Heart left ventricle (tissue), 16 donors: Measurements from ENCODE around the gene CCDC85C. TPM values are rescaled to one million over a fixed set of nuclear protein-coding genes. Genes with fewer than 3 reads are reported as not detected.

Experiments
- ATAC-seq, 4 donors: fragments of 200-7000 bp; cut with Tn5 transposase; one replicate each; pipeline ENCODE4 v1.9.1; 2020 to 2022; ENCODE audit warnings: moderate library complexity in 4 of 4, mild to moderate bottlenecking in 3 of 4, moderate number of reproducible peaks in 1 of 4
- DNase-seq, 5 donors: peaks; one replicate each; pipeline ENCODE4 v3.0.0-alpha.2; 2020
- H3K27ac ChIP-seq, 12 donors: fragments of 200-600 bp; sonication (generic) in 4 of 12; one replicate each; pipeline versions ENCODE4 v1.5.0 to v1.8.0; 2016 to 2022; ENCODE audit warnings: mild to moderate bottlenecking in 2 of 12
- H3K27me3 ChIP-seq, 9 donors: fragments of 200-600 bp; sonication (generic) in 2 of 9; one replicate each; pipeline versions ENCODE4 v1.5.1 to v1.8.0; 2016 to 2022; ENCODE audit warnings: mild to moderate bottlenecking in 3 of 9
- H3K36me3 ChIP-seq, 9 donors: fragments of 200-600 bp; sonication (generic) in 2 of 9; one replicate each; pipeline versions ENCODE4 v1.5.0 to v1.8.0; 2018 to 2022; ENCODE audit warnings: mild to moderate bottlenecking in 2 of 9
- H3K4me1 ChIP-seq, 12 donors: fragments of 200-600 bp; sonication (generic) in 4 of 12; one replicate each; pipeline versions ENCODE4 v1.5.0 to v1.8.0; 2016 to 2022; ENCODE audit warnings: mild to moderate bottlenecking in 3 of 12
- H3K4me3 ChIP-seq, 12 donors: fragments of 200-600 bp; sonication (generic) in 4 of 12; one replicate each; pipeline versions ENCODE4 v1.5.0 to v1.8.0; 2017 to 2022; ENCODE audit warnings: mild to moderate bottlenecking in 9 of 12, moderate library complexity in 4 of 12
- H3K9me3 ChIP-seq, 12 donors: fragments of 200-600 bp; sonication (generic) in 4 of 12; one replicate each; pipeline versions ENCODE4 v1.5.0 to v1.8.0; 2016 to 2022; ENCODE audit warnings: mild to moderate bottlenecking in 1 of 12
- CTCF ChIP-seq, 12 donors: fragments of 200-600 bp; sonication (generic) in 4 of 12; IDR thresholded peaks; one replicate each; pipeline versions ENCODE4 v1.5.0 to v1.8.0; 2018 to 2022; ENCODE audit warnings: antibody characterized with exemption in 12 of 12, mild to moderate bottlenecking in 5 of 12
- POLR2A ChIP-seq, 2 donors: fragments of 450-650 bp; IDR thresholded peaks; one replicate each; pipeline ENCODE4 v1.6.1; 2017; ENCODE audit warnings: antibody characterized with exemption in 2 of 2, mild to moderate bottlenecking in 2 of 2, moderate library complexity in 2 of 2
- WGBS, 4 donors: extraction: QIAGEN DNeasy Blood & Tissue Kit in 2 of 4; methylation state at CpG; one replicate each; pipeline versions ENCODE4 v1.1.5 to v1.1.7; 2013 to 2018; 5-methylcytosine and 5-hydroxymethylcytosine counted together
- intact Hi-C, 10 donors: fragments of 100-400 bp; cut with DNase I; formaldehyde crosslinking; loops; one replicate each; pipeline versions ENCODE4 v1.11.1 to v1.14.2; 2022
- polyA plus RNA-seq, 2 donors: library from polyadenylated mRNA; stranded (reverse); fragments of 200-250 nt; gene quantifications; one replicate each; pipeline ENCODE4 v1.2.3, GENCODE V29; 2013
- total RNA-seq, 9 donors: library from RNA; depleted of rRNA in 2 of 9; stranded (reverse); fragments of >200 nt in 2 of 9; fragmentation: NEBNext Ultra II Directional in 3 of 9; extraction: Animal tissue kit (Norgen Biotek cat#: 25700) in 3 of 9; gene quantifications; one replicate each; pipeline versions ENCODE4 v1.1.0 to v1.2.4, GENCODE V29; 2016 to 2023
- donor health status: ischemic (EF 13 %, LVEDD 7.1; RV severe dilation, severe dysfunction).
- donor health status: healthy with polysubstance abuse.
- donor health status: DM: no; HTN: yes; CAD: no.
- donor health status: DM: no; HTN: no; CAD: no.
- donor health status: ischemic (EF 25% LVEDD 6.9; RV normal size, moderate dysfunction).
- donor health status: ischemic (EF 25% LVEDD 5.7; RV mildly dilated, moderate dysfunction).
- donor health status: healthy.
- donor health status: DM: yes; HTN: yes; CAD: no.
- donor health status: ischemic (EF 35%, LVEDD 5.7; RV mildly dilated, moderate dysfunction).
- donor health status: nonischemic (EF 11% LVEDD 7.7; RV severe dilation, severe dysfunction).
- donor health status: DM: yes; HTN: yes; CAD: no.
- donor health status: PGD.
- donor health status: ischemic (EF 29% LVEDD 5.4; RV normal size, mild dysfunction).
- donor health status: nonischemic (EF 23%, LVEDD 6.1; RV moderate dilation, normal function).

Gene CCDC85C
- total and polyA plus RNA-seq, 11 donors, result 22.5 to 45.4 (median 29.7) TPM

- peak overlapping the region in 1 of 12 donors; percentile 15 for H3K27ac ChIP-seq
- no peaks in the 10 kb centered on the region for H3K36me3 ChIP-seq
- ATAC-seq, result peak in 2 of 4 donors; percentile 44
- no peak for DNase-seq
- H3K9me3 ChIP-seq, result no peaks in the 10 kb centered on the region
- no peak overlapping the region for H3K4me3 ChIP-seq
- H3K27me3 ChIP-seq, result no peaks in the 10 kb centered on the region
- H3K4me1 ChIP-seq, result peaks cover 0 to 62% (median 43%) of the 10 kb centered on the region in 12 donors
- no peak for TF ChIP-seq POLR2A (IDR thresholded peaks at IDR 0.05)
- TF ChIP-seq CTCF (IDR thresholded peaks at IDR 0.05), result peak in 2 of 12 donors; percentile 7 to 20
- 30 to 43% (median 38%) methylated on average over 9 of the region's 9 CpGs for WGBS, 4 donors
- intact Hi-C loops, result no loop called here
Measured at GRCh38 chr14:99475179-99475578, 128.8 kb downstream of the CCDC85C start.

DNA sequence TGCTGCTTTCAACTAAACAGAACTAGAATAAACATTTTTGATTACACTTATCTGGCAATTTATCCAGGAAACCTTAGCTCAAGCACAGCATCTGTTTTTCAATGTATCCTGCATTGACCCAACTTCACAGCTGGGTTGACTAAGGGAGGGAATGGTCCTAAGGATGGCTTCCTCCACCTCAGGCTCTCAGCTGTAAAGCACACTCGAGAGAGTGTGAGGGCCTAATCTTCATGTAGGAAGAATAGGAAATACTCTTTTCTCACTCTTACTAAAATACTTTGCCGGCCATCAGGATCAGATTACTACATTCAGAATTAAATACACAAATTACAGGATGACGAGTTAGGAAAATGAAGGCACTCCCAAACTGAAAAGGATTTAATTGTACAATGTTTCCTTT lies 130.5 kb downstream of the CCDC85C start:
- no peak for DNase-seq
- H3K27me3 ChIP-seq, result no peaks in the 10 kb centered on the region
- H3K9me3 ChIP-seq, result no peaks in the 10 kb centered on the region
- intact Hi-C loops, result no loop called here
- WGBS, 4 donors, result 65 to 80% (median 77%) methylated on average over 3 of the region's 3 CpGs
- ATAC-seq, result no peak
- no peak overlapping the region for H3K27ac ChIP-seq
- H3K36me3 ChIP-seq, result no peaks in the 10 kb centered on the region
- H3K4me3 ChIP-seq, result no peak overlapping the region
- peaks cover 0 to 62% (median 36%) of the 10 kb centered on the region in 12 donors for H3K4me1 ChIP-seq
- TF ChIP-seq POLR2A (IDR thresholded peaks at IDR 0.05) (no peak), CTCF (IDR thresholded peaks at IDR 0.05) (no peak)

- 83 to 86% (median 85%) methylated on average over 4 of the region's 4 CpGs for WGBS, 4 donors
- no peak for DNase-seq
- H3K9me3 ChIP-seq, result no peaks in the 10 kb centered on the region
- no peaks in the 10 kb centered on the region for H3K27me3 ChIP-seq
- intact Hi-C loops, result no loop called here
- H3K4me1 ChIP-seq, result peaks cover 0 to 62% (median 35%) of the 10 kb centered on the region in 12 donors
- no peak overlapping the region for H3K4me3 ChIP-seq
- H3K27ac ChIP-seq, result no peak overlapping the region
- ATAC-seq, result no peak
- TF ChIP-seq CTCF (IDR thresholded peaks at IDR 0.05) (no peak), POLR2A (IDR thresholded peaks at IDR 0.05) (no peak)
- no peaks in the 10 kb centered on the region for H3K36me3 ChIP-seq
Measured at GRCh38 chr14:99472937-99473336, 131.1 kb downstream of the CCDC85C start.

- no peaks in the 10 kb centered on the region for H3K36me3 ChIP-seq
- 87 to 95% (median 89%) methylated on average over 7 of the region's 7 CpGs for WGBS, 4 donors
- no peak for TF ChIP-seq POLR2A (IDR thresholded peaks at IDR 0.05)
- TF ChIP-seq CTCF (IDR thresholded peaks at IDR 0.05), result no peak
- no peak for DNase-seq
- H3K4me3 ChIP-seq, result no peak overlapping the region
- H3K9me3 ChIP-seq, result no peaks in the 10 kb centered on the region
- no peak for ATAC-seq
- no peaks in the 10 kb centered on the region for H3K27me3 ChIP-seq
- intact Hi-C loops, result no loop called here
- peaks cover 0 to 71% (median 38%) of the 10 kb centered on the region in 12 donors for H3K4me1 ChIP-seq
- H3K27ac ChIP-seq, result no peak overlapping the region
Measured at GRCh38 chr14:99471731-99472130, 132.3 kb downstream of the CCDC85C start.
